ENCODE results near the gene AKT1S1. TPM values are rescaled to one million over a fixed set of nuclear protein-coding genes. Genes with fewer than 3 reads are reported as not detected.

AKT1S1 gene
- total RNA-seq, 4 donors from 2014 or later = 17.2 to 30.5 (median 23.3) TPM

- DNase-seq = peak in 2 of 3 donors; percentile 67 to 78
- Histone ChIP-seq H3K27ac (peak within 1 kb of the TSS; percentile 42 to 73 (median 68)), H3K36me3 (no peaks in the 10 kb centered on the region), H3K4me3 (peak within 1 kb of the TSS in 3 of 4 donors; percentile 15 to 30 (median 29)), H3K9me3 (no peaks in the 10 kb centered on the region), H3K4me1 (peaks cover 0 to 25% (median 15%) of the 10 kb centered on the region in 4 donors), H3K27me3 (no peaks in the 10 kb centered on the region)
- no peak for TF ChIP-seq POLR2A (IDR thresholded peaks at IDR 0.05)
- no peak for TF ChIP-seq CTCF (IDR thresholded peaks at IDR 0.05)
These were observed 19.9 kb upstream of the AKT1S1 start, which contains the start of gene IL4I1 for GRCh38 chr19:49896863-49897621. Gene IL4I1 (minus strand): TSS chr19:49896887. CDS start chr19:49896160, 727 bp downstream.

GRCh38 chr19:49895566-49896297, 18.6 kb upstream of the AKT1S1 start:
- Histone ChIP-seq H3K36me3 (no peaks in the 10 kb centered on the region), H3K9me3 (no peaks in the 10 kb centered on the region), H3K27ac (peak overlapping the region in 1 of 4 donors; percentile 72), H3K27me3 (no peaks in the 10 kb centered on the region), H3K4me1 (peaks cover 0 to 25% (median 16%) of the 10 kb centered on the region in 4 donors), H3K4me3 (no peak overlapping the region)
- DNase-seq = no peak
- no peak for TF ChIP-seq CTCF (IDR thresholded peaks at IDR 0.05)
- no peak for TF ChIP-seq POLR2A (IDR thresholded peaks at IDR 0.05)

- no peak for TF ChIP-seq CTCF (IDR thresholded peaks at IDR 0.05)
- TF ChIP-seq POLR2A (IDR thresholded peaks at IDR 0.05) = no peak
- no peaks in the 10 kb centered on the region for H3K36me3 ChIP-seq
- no peak overlapping the region for H3K4me3 ChIP-seq
- no peak for DNase-seq
- H3K27me3 ChIP-seq = no peaks in the 10 kb centered on the region
- H3K4me1 ChIP-seq = peaks cover 0 to 31% (median 22%) of the 10 kb centered on the region in 4 donors
- peak overlapping the region in 1 of 4 donors; percentile 72 for H3K27ac ChIP-seq
- H3K9me3 ChIP-seq = no peaks in the 10 kb centered on the region
These were observed 17.9 kb upstream of the AKT1S1 start for GRCh38 chr19:49894879-49895565.

- no peak overlapping the region for H3K27ac ChIP-seq
- no peak overlapping the region for H3K4me3 ChIP-seq
- H3K9me3 ChIP-seq = no peaks in the 10 kb centered on the region
- H3K36me3 ChIP-seq = no peaks in the 10 kb centered on the region
- peaks cover 0 to 35% (median 26%) of the 10 kb centered on the region in 4 donors for H3K4me1 ChIP-seq
- TF ChIP-seq POLR2A (IDR thresholded peaks at IDR 0.05) = no peak
- no peak for TF ChIP-seq CTCF (IDR thresholded peaks at IDR 0.05)
- no peak for DNase-seq
- no peaks in the 10 kb centered on the region for H3K27me3 ChIP-seq
These were observed 17.0 kb upstream of the AKT1S1 start for GRCh38 chr19:49894011-49894664.

- no peaks in the 10 kb centered on the region for H3K27me3 ChIP-seq
- TF ChIP-seq CTCF (IDR thresholded peaks at IDR 0.05) = no peak
- no peak for TF ChIP-seq POLR2A (IDR thresholded peaks at IDR 0.05)
- DNase-seq = no peak
- H3K4me3 ChIP-seq = no peak overlapping the region
- H3K36me3 ChIP-seq = no peaks in the 10 kb centered on the region
- no peak overlapping the region for H3K27ac ChIP-seq
- H3K9me3 ChIP-seq = no peaks in the 10 kb centered on the region
- peaks cover 0 to 29% (median 20%) of the 10 kb centered on the region in 4 donors for H3K4me1 ChIP-seq
These were observed 15.6 kb upstream of the AKT1S1 start for GRCh38 chr19:49892716-49893115.
